Measurements from ENCODE around the gene ZC3H18.

The ZC3H18 gene

GRCh38 chr16:88642881-88643643 is 72.9 kb downstream of the ZC3H18 start:
- no peak for DNase-seq

GRCh38 chr16:88643644-88643932 is 73.4 kb downstream of the ZC3H18 start:
- DNase-seq, result no peak

GRCh38 chr16:88645455-88645854 is 75.3 kb downstream of the ZC3H18 start:
- DNase-seq, result no peak

DNA sequence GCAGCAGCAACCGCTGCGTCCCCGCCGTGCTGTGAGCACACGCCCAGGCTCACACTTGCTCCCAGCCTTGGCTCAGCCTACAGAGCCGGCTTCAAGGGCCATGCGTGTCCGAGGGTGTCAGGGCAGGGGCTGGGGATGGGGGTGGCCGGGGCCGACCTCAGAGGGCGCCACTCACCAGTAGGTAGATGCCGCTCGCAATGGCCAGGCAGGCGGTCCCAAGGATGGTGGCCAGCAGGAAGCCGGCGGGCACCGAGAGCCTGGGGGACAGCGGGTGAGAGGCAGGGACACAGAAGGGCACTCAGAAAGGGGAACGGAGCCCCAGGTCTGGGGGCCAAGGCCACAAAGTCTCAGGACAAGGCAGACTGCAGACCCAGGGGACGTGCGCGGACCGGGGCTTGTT is 75.7 kb downstream of the ZC3H18 start:
- DNase-seq, result no peak

DNA sequence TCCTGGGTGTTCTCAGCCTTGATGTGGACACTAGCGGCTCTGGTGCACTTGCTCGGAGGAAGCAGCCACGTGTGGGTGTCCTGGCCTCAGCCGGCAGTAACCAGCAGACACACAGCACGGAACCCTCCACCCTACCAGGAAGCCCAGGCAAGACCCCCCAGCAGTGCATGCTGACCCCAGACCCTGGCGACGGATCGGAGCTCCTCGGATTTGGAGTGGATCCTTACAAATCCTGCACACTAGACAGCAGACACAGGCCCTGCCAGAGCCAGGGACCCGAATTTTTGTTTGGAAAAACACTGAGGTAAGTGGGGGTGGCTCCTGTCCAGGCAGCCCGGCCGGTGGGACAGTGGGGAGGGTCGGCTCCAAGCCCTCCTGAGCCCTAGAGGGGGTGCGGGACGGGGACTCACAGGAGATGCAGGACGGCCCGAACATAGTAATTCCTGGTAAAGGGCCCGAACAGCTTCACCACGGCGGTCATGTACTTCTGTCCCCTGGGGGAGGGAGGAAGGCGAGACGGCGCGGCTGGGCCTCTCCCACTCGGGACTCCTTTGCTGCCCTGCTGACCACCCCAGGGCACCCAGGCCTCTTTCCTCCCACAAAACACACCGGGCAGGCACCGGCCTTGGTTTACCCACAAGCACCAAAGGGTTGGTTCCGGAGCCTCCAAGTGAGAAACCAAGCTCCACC is 76.3 kb downstream of the ZC3H18 start:
- DNase-seq, result no peak

- no peak for DNase-seq
These were observed 77.2 kb downstream of the ZC3H18 start for GRCh38 chr16:88647178-88648070.

GRCh38 chr16:88649195-88649923 is 79.2 kb downstream of the ZC3H18 start:
- no peak for DNase-seq

GRCh38 chr16:88649924-88650748 is 79.9 kb downstream of the ZC3H18 start:
- no peak for DNase-seq

GRCh38 chr16:88650749-88651275 is 80.6 kb downstream of the ZC3H18 start, which contains the start of gene CYBA:
TSS of gene CYBA (minus strand) at chr16:88651053. CDS start at chr16:88651013, 40 bp downstream.
- DNase-seq, result peak; percentile 19

DNA sequence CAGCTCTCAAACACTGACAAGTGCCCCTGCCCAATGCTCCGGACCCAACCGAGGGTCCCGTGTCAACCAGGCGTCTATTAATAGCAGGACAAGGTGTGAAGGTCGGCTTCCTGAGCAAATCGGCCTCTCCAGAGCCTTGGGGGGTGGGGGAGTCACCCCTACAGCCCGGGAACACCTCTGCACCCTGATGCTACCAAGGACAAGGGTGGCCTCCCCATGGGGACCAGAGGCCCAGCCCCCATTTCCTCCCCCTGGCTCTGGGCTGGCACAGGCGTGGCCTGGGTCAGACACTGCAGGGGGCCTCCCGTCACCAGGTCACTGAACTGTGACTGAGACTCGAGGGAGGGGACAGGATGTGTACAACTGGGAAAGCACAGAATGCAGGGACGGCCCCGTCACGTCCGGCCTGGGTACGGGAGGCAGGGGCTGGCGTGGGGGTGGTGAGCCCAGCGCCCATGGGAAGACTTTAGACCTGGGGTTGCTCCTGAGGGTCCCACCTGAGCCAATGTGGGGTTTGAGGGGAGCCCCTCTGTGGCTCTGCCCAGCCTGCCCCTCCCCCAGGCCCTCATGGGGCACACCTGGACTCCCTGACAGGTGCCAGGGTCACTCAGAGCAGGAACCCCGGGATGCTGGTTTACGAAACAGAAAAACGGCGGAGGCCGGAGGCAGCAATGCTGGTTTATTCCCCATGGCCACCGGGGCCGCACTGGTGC is 81.2 kb downstream of the ZC3H18 start:
- no peak for DNase-seq

GRCh38 chr16:88651989-88652761 is 82.0 kb downstream of the ZC3H18 start:
- DNase-seq, result no peak

GRCh38 chr16:88652762-88653063 is 82.5 kb downstream of the ZC3H18 start:
- no peak for DNase-seq

- DNase-seq, result no peak
These were observed 82.9 kb downstream of the ZC3H18 start for GRCh38 chr16:88653101-88653500.

GRCh38 chr16:88653596-88654362 is 83.6 kb downstream of the ZC3H18 start:
- no peak for DNase-seq

DNA sequence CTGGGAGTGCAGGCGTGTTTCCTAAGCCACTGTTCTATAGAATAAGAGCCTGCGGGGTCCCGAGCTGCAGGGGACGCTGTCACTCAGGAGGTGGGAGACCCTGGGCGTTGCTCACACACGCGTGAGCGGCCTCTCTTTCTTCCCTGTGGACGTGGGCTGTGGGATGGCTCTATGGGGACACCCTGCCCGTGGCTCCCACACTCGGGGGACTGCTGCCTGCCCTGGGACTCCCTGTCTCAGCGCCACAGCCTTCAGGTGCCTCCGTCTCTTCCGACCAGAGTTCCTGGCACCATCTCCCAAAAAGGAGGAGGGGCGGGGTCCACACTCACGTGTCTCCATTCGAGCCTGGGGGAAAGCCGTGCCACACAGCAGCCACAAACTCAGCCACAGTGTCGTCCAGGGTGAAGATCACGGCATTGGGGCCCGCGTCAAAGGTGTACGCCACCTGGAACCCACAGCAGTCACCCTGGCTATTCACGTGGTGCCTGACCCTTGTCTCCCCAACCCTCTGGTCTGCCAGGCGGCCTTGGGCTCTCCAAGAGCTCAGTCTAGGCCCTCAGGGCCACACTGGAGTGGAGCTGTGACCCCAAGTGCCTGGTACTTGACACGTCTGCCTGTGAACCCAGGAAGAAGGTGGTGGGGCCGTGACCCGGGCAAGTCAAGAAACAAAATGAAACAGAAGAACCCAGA is 84.3 kb downstream of the ZC3H18 start:
- no peak for DNase-seq

- DNase-seq, result no peak
These were observed 85.0 kb downstream of the ZC3H18 start for GRCh38 chr16:88655053-88655732.

- DNase-seq, result no peak
These were observed 85.6 kb downstream of the ZC3H18 start for GRCh38 chr16:88655733-88656281.
